Neural cell (in vitro differentiated cells): ENCODE measurements around the gene SLCO3A1. TPM values are rescaled to one million over a fixed set of nuclear protein-coding genes. Genes with fewer than 3 reads are reported as not detected.

Experiments
- H2AFZ ChIP-seq: fragments of 200-600, 300-800 bp; sonication (generic), shearing (Covaris generic); 2 replicates; pipeline ENCODE4 v1.6.0; 2014; ENCODE audit warnings: low read depth, mild to moderate bottlenecking, antibody characterized with exemption, low read length, moderate library complexity
- H3F3A ChIP-seq: fragments of 200-600 bp; shearing (Covaris generic); 2 replicates; pipeline ENCODE4 v1.6.1; 2016; ENCODE audit warnings: mild to moderate bottlenecking, moderate library complexity, mixed read lengths, antibody characterized with exemption, low read length; ENCODE audit not compliant: insufficient read depth, poor library complexity, severe bottlenecking
- H3K27ac ChIP-seq: fragments of 200-600, 300-800 bp; sonication (generic), shearing (Covaris generic); 2 replicates; pipeline ENCODE4 v1.5.1; 2014; ENCODE audit warnings: mild to moderate bottlenecking, low read length, moderate library complexity
- H3K27me3 ChIP-seq: fragments of 300-800, 200-600 bp; sonication (generic), shearing (Covaris generic); 2 replicates; pipeline ENCODE4 v1.6.0; 2014; ENCODE audit warnings: mild to moderate bottlenecking, low read depth, low read length, moderate library complexity; ENCODE audit not compliant: insufficient read depth
- H3K36me3 ChIP-seq: fragments of 300-800, 200-600 bp; sonication (generic), shearing (Covaris generic); 2 replicates; pipeline ENCODE4 v1.5.1; 2014; ENCODE audit warnings: mild to moderate bottlenecking, antibody characterized with exemption, low read length, moderate library complexity; ENCODE audit not compliant: insufficient read depth
- H3K4me2 ChIP-seq: fragments of 300-800, 200-600 bp; sonication (generic), shearing (Covaris generic); 2 replicates; pipeline ENCODE4 v1.6.0; 2014; ENCODE audit warnings: mild to moderate bottlenecking, low read length
- H3K4me3 ChIP-seq: fragments of 300-800, 200-600 bp; sonication (generic), shearing (Covaris generic); 2 replicates; pipeline ENCODE4 v1.5.1; 2014; ENCODE audit warnings: mild to moderate bottlenecking, low read length, moderate library complexity
- H3K79me2 ChIP-seq: fragments of 200-600 bp; shearing (Covaris generic); replicated peaks from 2 replicates; pipeline ENCODE4 v1.6.0; 2014; ENCODE audit warnings: mild to moderate bottlenecking, low read length, moderate library complexity; ENCODE audit not compliant: insufficient read depth
- H3K9ac ChIP-seq: fragments of 300-800, 200-600 bp; sonication (generic), shearing (Covaris generic); 2 replicates; pipeline ENCODE4 v1.6.1; 2016; ENCODE audit warnings: mild to moderate bottlenecking, low read length, mixed read lengths
- H3K9me2 ChIP-seq: fragments of 200-600 bp; shearing (Covaris generic); 2 replicates; pipeline ENCODE4 v1.6.1; 2016; ENCODE audit warnings: mild to moderate bottlenecking, low read length, mixed read lengths; ENCODE audit not compliant: insufficient read depth
- H3K9me3 ChIP-seq: fragments of 200-600, 300-800 bp; sonication (generic), shearing (Covaris generic); 2 replicates; pipeline ENCODE4 v1.6.1; 2016; ENCODE audit warnings: mild to moderate bottlenecking, mixed run types, low read length, moderate library complexity, mixed read lengths
- H4K20me1 ChIP-seq: fragments of 200-600 bp; shearing (Covaris generic); 2 replicates; pipeline ENCODE4 v1.6.1; 2016; ENCODE audit warnings: mild to moderate bottlenecking, mixed run types; ENCODE audit not compliant: insufficient read depth
- CTCF ChIP-seq: fragments of 450-650 bp; IDR thresholded peaks from 2 replicates; pipeline ENCODE4 v1.5.1; 2014; ENCODE audit warnings: antibody characterized with exemption, mild to moderate bottlenecking, moderate library complexity; ENCODE audit not compliant: poor library complexity, severe bottlenecking
- EP300 ChIP-seq: fragments of 450-650 bp; conservative IDR thresholded peaks from 2 replicates; pipeline ENCODE4 v1.6.1; 2014; ENCODE audit warnings: antibody characterized with exemption, mild to moderate bottlenecking, moderate library complexity; ENCODE audit not compliant: poor library complexity, severe bottlenecking
- EZH2 ChIP-seq: fragments of 200-600, 300-800 bp; shearing (Covaris generic), sonication (generic); IDR thresholded peaks from 2 replicates; pipeline ENCODE4 v1.6.1; 2014; ENCODE audit warnings: antibody characterized with exemption, low read length, borderline replicate concordance, mild to moderate bottlenecking; ENCODE audit not compliant: insufficient read depth, poor library complexity, severe bottlenecking
- MXI1 ChIP-seq: fragments of 450-650 bp; conservative IDR thresholded peaks from 2 replicates; pipeline ENCODE4 v1.6.1; 2014; ENCODE audit warnings: antibody characterized with exemption, mild to moderate bottlenecking; ENCODE audit not compliant: poor library complexity, severe bottlenecking
- POLR2AphosphoS5 ChIP-seq: IDR thresholded peaks from 2 replicates; pipeline ENCODE4 v1.6.1; 2012
- RAD21 ChIP-seq: fragments of 450-650 bp; conservative IDR thresholded peaks from 2 replicates; pipeline ENCODE4 v1.6.1; 2014; ENCODE audit warnings: antibody characterized with exemption, mild to moderate bottlenecking, moderate library complexity
- REST ChIP-seq: IDR thresholded peaks from 2 replicates; pipeline ENCODE4 v1.6.1; 2012; ENCODE audit warnings: borderline replicate concordance
- SMC3 ChIP-seq: fragments of 450-650 bp; conservative IDR thresholded peaks from 2 replicates; pipeline ENCODE4 v1.6.1; 2014; ENCODE audit warnings: antibody characterized with exemption, mild to moderate bottlenecking, moderate library complexity; ENCODE audit not compliant: poor library complexity
- TAF1 ChIP-seq: IDR thresholded peaks from 2 replicates; pipeline ENCODE4 v1.6.1; 2012; ENCODE audit warnings: low read depth
- polyA plus RNA-seq: library from polyadenylated mRNA; depleted of rRNA; stranded (reverse); fragments of >200 nt; gene quantifications from 2 replicates; pipeline ENCODE4 v1.2.3, GENCODE V29; 2014

The SLCO3A1 gene
- polyA plus RNA-seq, 1 donor from 2014 or later = 14.2 TPM

GRCh38 chr15:91891788-91892345, 38.4 kb downstream of the SLCO3A1 start:
- H3K9me3 ChIP-seq = no peaks in the 10 kb centered on the region
- H4K20me1 ChIP-seq = no peaks in the 10 kb centered on the region
- no peak overlapping the region for H2AFZ ChIP-seq
- H3K27ac ChIP-seq = no peak overlapping the region
- H3K79me2 ChIP-seq = peaks cover 18% of the 10 kb centered on the region
- no peak overlapping the region for H3K4me3 ChIP-seq
- no peaks in the 10 kb centered on the region for H3K27me3 ChIP-seq
- H3K4me2 ChIP-seq = no peak overlapping the region
- peaks cover 3% of the 10 kb centered on the region for H3K36me3 ChIP-seq
- no peaks in the 10 kb centered on the region for H3K9me2 ChIP-seq
- no peak overlapping the region for H3K9ac ChIP-seq
- H3F3A ChIP-seq = no peaks in the 10 kb centered on the region
- TF ChIP-seq MXI1 (no peak), RAD21 (no peak), SMC3 (no peak), EP300 (no peak), TAF1 (no peak), CTCF (no peak), EZH2 (no peak), REST (no peak), POLR2AphosphoS5 (no peak)

GRCh38 chr15:91892436-91892835, 38.9 kb downstream of the SLCO3A1 start:
- H3K4me2 ChIP-seq = no peak overlapping the region
- TF ChIP-seq EZH2 (no peak), TAF1 (no peak), POLR2AphosphoS5 (no peak), REST (no peak), CTCF (no peak), RAD21 (no peak), EP300 (no peak), MXI1 (no peak), SMC3 (no peak)
- no peaks in the 10 kb centered on the region for H3F3A ChIP-seq
- H3K9ac ChIP-seq = no peak overlapping the region
- H3K36me3 ChIP-seq = peaks cover 3% of the 10 kb centered on the region
- H4K20me1 ChIP-seq = no peaks in the 10 kb centered on the region
- H3K27me3 ChIP-seq = no peaks in the 10 kb centered on the region
- no peak overlapping the region for H2AFZ ChIP-seq
- no peak overlapping the region for H3K4me3 ChIP-seq
- no peaks in the 10 kb centered on the region for H3K9me3 ChIP-seq
- no peaks in the 10 kb centered on the region for H3K9me2 ChIP-seq
- H3K79me2 ChIP-seq = peaks cover 15% of the 10 kb centered on the region
- H3K27ac ChIP-seq = no peak overlapping the region
